ENCODE measurements around the gene PPFIA2.

PPFIA2 gene

DNA sequence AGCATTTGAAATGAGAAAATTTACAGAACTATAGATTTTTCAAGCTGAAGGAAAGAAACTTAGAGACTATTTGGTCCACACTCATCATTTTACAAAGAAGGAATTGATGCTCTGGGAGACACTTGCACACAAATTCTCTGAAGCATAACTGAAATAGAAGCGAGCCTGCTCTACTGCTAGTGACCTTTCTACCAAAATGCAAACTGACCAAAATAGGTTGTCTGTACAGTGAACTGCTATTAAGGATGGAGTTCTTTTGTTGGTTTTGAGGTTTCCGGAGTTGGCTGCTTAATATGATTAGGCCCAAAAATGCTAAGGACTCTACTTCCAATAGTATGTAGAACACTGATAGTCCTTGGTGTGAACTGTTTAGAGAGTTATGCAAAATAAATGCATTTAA, 194.9 kb downstream of the PPFIA2 start:
- H3K4me3 ChIP-seq (ENCODE audit: low read depth, low read length): no peak overlapping the region
- no peak overlapping the region for H2AFZ ChIP-seq (ENCODE audit: low read length, unreplicated experiment)
- no peaks in the 10 kb centered on the region for H3K36me3 ChIP-seq (ENCODE audit: insufficient read depth, low read length)
- H3K4me1 ChIP-seq (ENCODE audit: control insufficient read depth, insufficient read depth, low read length, unreplicated experiment): no peaks in the 10 kb centered on the region
- H3K27me3 ChIP-seq (ENCODE audit: insufficient read depth, low read length): no peaks in the 10 kb centered on the region
- H3K79me2 ChIP-seq (ENCODE audit: control insufficient read depth, insufficient read depth, low read length, unreplicated experiment): no peaks in the 10 kb centered on the region
- no peak overlapping the region for H3K27ac ChIP-seq (ENCODE audit: low read depth, low read length)

DNA sequence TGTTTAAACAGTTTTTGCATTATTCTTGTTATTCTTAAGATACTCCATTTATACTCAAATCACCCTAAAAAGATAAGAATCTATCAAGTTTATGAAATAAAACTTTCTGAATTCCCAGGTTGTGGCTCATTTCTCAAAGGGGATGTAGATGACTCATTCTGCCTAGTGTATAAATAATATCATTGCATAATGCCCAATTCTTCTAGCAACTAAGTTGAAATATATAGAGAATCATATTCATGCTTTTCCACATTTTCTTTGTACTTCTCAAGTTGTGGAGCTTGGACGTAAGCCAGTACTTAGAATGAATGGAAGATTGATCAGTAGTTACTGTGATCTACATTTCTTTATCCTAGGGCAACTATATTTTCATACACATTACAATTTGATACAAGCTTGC, 201.1 kb downstream of the PPFIA2 start:
- H2AFZ ChIP-seq (ENCODE audit: low read length, unreplicated experiment): no peak overlapping the region
- H3K4me1 ChIP-seq (ENCODE audit: control insufficient read depth, insufficient read depth, low read length, unreplicated experiment): peaks cover 12% of the 10 kb centered on the region
- no peak overlapping the region for H3K27ac ChIP-seq (ENCODE audit: low read depth, low read length)
- no peak overlapping the region for H3K4me3 ChIP-seq (ENCODE audit: low read depth, low read length)
- no peaks in the 10 kb centered on the region for H3K36me3 ChIP-seq (ENCODE audit: insufficient read depth, low read length)
- no peaks in the 10 kb centered on the region for H3K79me2 ChIP-seq (ENCODE audit: control insufficient read depth, insufficient read depth, low read length, unreplicated experiment)
- H3K27me3 ChIP-seq (ENCODE audit: insufficient read depth, low read length): no peaks in the 10 kb centered on the region

DNA sequence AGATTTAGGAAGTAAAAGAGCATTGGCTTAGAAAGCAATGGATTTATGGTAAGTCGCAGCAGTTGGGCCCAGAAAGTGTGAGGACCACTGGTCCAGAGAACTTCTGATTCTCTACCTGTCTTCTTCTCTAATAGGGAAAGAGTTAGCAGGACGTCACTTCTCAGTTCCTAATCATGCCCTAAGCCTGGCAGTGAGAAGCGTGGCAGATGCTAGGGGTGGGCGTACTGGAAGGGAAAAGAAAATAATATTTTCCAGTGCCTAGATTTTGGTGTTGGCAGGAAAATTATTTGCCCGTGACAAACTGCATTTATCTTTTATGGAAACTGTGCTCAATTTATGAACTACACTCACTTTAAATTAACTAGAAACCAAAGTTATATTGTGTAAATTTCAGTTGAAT, 212.3 kb downstream of the PPFIA2 start:
- Histone ChIP-seq H3K79me2 (ENCODE audit: control insufficient read depth, insufficient read depth, low read length, unreplicated experiment) (no peaks in the 10 kb centered on the region), H2AFZ (ENCODE audit: low read length, unreplicated experiment) (no peak overlapping the region), H3K27ac (ENCODE audit: low read depth, low read length) (no peak overlapping the region), H3K4me3 (ENCODE audit: low read depth, low read length) (no peak overlapping the region), H3K36me3 (ENCODE audit: insufficient read depth, low read length) (no peaks in the 10 kb centered on the region), H3K27me3 (ENCODE audit: insufficient read depth, low read length) (no peaks in the 10 kb centered on the region), H3K4me1 (ENCODE audit: control insufficient read depth, insufficient read depth, low read length, unreplicated experiment) (no peaks in the 10 kb centered on the region)

DNA sequence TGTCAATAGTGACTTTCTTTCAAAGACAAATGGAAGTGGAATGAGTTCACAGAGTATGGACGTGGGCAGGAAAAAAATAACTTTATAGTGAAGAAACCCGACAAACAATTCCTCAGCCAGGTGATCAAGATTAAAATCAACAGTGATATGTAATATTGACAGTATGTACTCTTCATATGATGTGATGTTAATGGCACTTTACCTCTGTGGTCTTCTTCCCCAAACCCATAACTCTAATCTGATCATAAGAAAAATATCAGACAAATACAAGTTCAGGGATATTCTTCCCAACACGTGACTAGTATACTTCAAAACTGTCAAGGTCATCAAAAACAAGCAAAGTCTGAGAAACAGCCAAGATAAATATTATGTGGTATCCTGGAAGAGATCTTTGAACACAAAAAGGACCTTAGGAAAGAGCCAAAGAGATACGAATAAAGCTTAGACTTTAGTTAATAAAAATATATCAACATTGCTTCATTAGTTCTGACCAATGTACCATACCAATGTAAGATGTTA, 215.5 kb downstream of the PPFIA2 start:
- H3K79me2 ChIP-seq (ENCODE audit: control insufficient read depth, insufficient read depth, low read length, unreplicated experiment): no peaks in the 10 kb centered on the region
- no peaks in the 10 kb centered on the region for H3K27me3 ChIP-seq (ENCODE audit: insufficient read depth, low read length)
- H2AFZ ChIP-seq (ENCODE audit: low read length, unreplicated experiment): no peak overlapping the region
- H3K4me3 ChIP-seq (ENCODE audit: low read depth, low read length): no peak overlapping the region
- H3K4me1 ChIP-seq (ENCODE audit: control insufficient read depth, insufficient read depth, low read length, unreplicated experiment): no peaks in the 10 kb centered on the region
- no peaks in the 10 kb centered on the region for H3K36me3 ChIP-seq (ENCODE audit: insufficient read depth, low read length)
- no peak overlapping the region for H3K27ac ChIP-seq (ENCODE audit: low read depth, low read length)

DNA sequence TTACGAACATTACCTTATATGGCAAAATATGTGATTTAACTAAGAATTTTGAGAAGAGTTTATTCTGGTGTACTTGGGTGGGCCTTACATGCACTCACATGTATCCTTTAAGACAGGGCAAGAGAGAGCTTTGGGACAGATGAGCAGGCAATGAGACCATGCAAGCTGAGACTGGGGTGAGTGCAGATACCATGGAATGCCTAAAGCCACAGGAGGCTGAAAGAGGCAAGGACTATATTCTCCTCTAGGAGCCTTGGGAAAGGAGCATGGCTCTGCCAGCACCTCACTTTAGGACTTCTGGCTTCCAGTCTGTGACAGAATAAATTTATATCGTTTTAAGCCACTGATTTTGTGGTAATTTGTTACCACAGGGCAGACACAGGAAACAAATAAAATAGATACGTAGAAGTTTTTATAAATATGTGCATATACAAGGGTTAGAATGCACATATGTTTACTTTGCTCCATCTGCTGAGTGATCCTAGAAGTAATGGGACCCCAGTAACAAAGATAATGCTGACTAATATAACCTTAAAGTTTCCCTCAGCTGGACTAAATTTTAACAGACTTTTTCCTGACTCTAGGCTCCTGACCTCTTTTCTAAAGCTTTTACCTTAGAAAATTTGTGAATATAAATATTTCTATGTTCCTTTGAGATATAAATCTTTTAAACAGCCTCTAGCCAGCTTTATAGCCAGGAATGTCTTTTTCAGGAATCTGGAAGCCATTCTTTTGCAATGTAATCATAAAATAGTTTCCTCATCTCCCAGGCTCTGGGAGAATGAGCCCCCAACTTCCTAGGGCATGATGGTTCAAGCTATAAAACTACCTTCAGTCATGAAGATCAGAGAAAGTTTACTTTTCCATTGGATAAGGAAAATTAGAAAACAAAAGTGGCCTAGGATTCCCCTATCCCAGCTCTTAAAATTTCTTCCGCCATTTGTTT, 216.8 kb downstream of the PPFIA2 start:
- Histone ChIP-seq H3K4me3 (ENCODE audit: low read depth, low read length) (no peak overlapping the region), H3K27me3 (ENCODE audit: insufficient read depth, low read length) (no peaks in the 10 kb centered on the region), H3K79me2 (ENCODE audit: control insufficient read depth, insufficient read depth, low read length, unreplicated experiment) (no peaks in the 10 kb centered on the region), H3K36me3 (ENCODE audit: insufficient read depth, low read length) (no peaks in the 10 kb centered on the region), H2AFZ (ENCODE audit: low read length, unreplicated experiment) (no peak overlapping the region), H3K27ac (ENCODE audit: low read depth, low read length) (no peak overlapping the region), H3K4me1 (ENCODE audit: control insufficient read depth, insufficient read depth, low read length, unreplicated experiment) (no peaks in the 10 kb centered on the region)

DNA sequence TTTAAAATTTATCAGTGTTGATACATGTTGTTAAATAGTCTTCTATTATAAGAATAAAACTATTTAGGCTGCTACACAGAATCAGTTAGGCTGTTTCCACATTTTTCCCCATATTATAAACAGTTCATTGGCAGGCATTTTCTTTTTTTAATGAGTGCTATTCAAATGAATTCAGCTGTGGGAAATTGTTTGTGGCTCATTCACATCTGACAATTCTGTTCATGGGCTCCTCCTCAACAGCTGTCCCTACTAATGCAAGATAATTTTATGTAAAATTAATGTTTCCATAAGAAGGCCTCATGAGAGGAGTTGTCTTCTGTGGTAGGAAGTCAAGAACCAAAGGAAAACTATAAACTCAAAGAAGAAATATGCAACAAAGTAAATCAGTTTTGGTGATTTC, 218.0 kb downstream of the PPFIA2 start:
- no peaks in the 10 kb centered on the region for H3K27me3 ChIP-seq (ENCODE audit: insufficient read depth, low read length)
- no peaks in the 10 kb centered on the region for H3K4me1 ChIP-seq (ENCODE audit: control insufficient read depth, insufficient read depth, low read length, unreplicated experiment)
- no peak overlapping the region for H3K27ac ChIP-seq (ENCODE audit: low read depth, low read length)
- no peaks in the 10 kb centered on the region for H3K36me3 ChIP-seq (ENCODE audit: insufficient read depth, low read length)
- H2AFZ ChIP-seq (ENCODE audit: low read length, unreplicated experiment): no peak overlapping the region
- H3K4me3 ChIP-seq (ENCODE audit: low read depth, low read length): no peak overlapping the region
- no peaks in the 10 kb centered on the region for H3K79me2 ChIP-seq (ENCODE audit: control insufficient read depth, insufficient read depth, low read length, unreplicated experiment)

DNA sequence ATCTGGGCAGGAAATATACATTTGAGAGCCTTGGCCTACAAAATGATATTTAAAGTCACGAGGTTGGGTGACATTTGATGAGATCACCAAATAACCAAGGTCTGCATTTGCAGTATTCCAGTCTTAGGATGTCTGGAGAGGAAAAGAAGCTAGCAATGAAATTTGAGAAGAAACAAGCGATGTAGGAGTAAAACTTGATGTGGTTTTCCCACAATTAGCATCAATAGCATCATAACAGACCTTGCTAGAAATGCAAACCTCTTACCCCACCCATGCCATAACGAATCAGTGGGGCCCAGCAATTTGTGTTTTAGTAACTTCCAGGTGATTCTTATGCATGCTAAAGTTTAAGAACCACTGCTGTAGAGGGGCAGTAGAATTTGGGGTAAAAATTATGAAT, 219.9 kb downstream of the PPFIA2 start:
- Histone ChIP-seq H3K27ac (ENCODE audit: low read depth, low read length) (no peak overlapping the region), H3K4me3 (ENCODE audit: low read depth, low read length) (no peak overlapping the region), H3K4me1 (ENCODE audit: control insufficient read depth, insufficient read depth, low read length, unreplicated experiment) (no peaks in the 10 kb centered on the region), H3K36me3 (ENCODE audit: insufficient read depth, low read length) (no peaks in the 10 kb centered on the region), H3K27me3 (ENCODE audit: insufficient read depth, low read length) (no peaks in the 10 kb centered on the region), H2AFZ (ENCODE audit: low read length, unreplicated experiment) (no peak overlapping the region), H3K79me2 (ENCODE audit: control insufficient read depth, insufficient read depth, low read length, unreplicated experiment) (no peaks in the 10 kb centered on the region)

DNA sequence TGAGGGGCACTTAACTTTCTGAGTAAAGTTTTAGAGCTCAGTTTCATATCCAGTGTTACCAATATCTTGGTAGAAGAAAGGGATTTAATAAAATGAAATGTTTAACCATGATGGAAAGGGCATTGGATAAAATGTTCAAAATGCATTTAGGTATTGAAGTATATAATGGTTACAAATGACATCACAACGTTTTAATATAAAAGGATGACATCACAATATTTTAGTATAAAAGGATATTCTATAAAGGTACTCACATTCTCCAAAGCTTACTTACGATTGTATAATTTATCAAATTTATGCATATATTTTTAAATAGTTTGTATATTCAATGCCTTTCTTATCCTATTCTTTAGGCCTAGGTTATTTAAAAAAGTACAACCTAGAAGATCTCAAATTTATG, 226.1 kb downstream of the PPFIA2 start:
- Histone ChIP-seq H3K79me2 (ENCODE audit: control insufficient read depth, insufficient read depth, low read length, unreplicated experiment) (no peaks in the 10 kb centered on the region), H3K4me1 (ENCODE audit: control insufficient read depth, insufficient read depth, low read length, unreplicated experiment) (no peaks in the 10 kb centered on the region), H2AFZ (ENCODE audit: low read length, unreplicated experiment) (no peak overlapping the region), H3K27ac (ENCODE audit: low read depth, low read length) (no peak overlapping the region), H3K27me3 (ENCODE audit: insufficient read depth, low read length) (no peaks in the 10 kb centered on the region), H3K4me3 (ENCODE audit: low read depth, low read length) (no peak overlapping the region), H3K36me3 (ENCODE audit: insufficient read depth, low read length) (no peaks in the 10 kb centered on the region)

DNA sequence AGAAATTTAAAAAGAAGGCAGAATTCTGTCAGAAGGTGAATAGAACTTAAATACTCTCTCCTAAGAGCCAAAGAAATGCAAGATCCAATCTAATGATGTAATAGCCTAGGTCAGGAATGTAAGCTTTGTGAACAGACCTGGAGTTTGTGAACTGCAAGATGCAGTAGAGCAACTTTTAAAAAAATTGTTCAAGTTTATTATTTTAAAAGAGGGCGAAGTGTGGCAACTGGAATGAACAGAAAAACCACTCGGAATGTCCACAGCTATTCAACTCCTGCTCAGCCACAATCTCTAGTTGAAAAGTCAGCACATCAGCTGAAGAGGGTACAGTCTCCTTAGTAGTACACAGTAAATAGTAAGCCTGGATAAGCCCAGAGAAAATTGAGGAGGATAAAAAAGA, 228.8 kb downstream of the PPFIA2 start:
- H3K4me1 ChIP-seq (ENCODE audit: control insufficient read depth, insufficient read depth, low read length, unreplicated experiment): no peaks in the 10 kb centered on the region
- H3K36me3 ChIP-seq (ENCODE audit: insufficient read depth, low read length): no peaks in the 10 kb centered on the region
- no peaks in the 10 kb centered on the region for H3K79me2 ChIP-seq (ENCODE audit: control insufficient read depth, insufficient read depth, low read length, unreplicated experiment)
- H3K27me3 ChIP-seq (ENCODE audit: insufficient read depth, low read length): no peaks in the 10 kb centered on the region
- no peak overlapping the region for H3K4me3 ChIP-seq (ENCODE audit: low read depth, low read length)
- no peak overlapping the region for H2AFZ ChIP-seq (ENCODE audit: low read length, unreplicated experiment)
- no peak overlapping the region for H3K27ac ChIP-seq (ENCODE audit: low read depth, low read length)

DNA sequence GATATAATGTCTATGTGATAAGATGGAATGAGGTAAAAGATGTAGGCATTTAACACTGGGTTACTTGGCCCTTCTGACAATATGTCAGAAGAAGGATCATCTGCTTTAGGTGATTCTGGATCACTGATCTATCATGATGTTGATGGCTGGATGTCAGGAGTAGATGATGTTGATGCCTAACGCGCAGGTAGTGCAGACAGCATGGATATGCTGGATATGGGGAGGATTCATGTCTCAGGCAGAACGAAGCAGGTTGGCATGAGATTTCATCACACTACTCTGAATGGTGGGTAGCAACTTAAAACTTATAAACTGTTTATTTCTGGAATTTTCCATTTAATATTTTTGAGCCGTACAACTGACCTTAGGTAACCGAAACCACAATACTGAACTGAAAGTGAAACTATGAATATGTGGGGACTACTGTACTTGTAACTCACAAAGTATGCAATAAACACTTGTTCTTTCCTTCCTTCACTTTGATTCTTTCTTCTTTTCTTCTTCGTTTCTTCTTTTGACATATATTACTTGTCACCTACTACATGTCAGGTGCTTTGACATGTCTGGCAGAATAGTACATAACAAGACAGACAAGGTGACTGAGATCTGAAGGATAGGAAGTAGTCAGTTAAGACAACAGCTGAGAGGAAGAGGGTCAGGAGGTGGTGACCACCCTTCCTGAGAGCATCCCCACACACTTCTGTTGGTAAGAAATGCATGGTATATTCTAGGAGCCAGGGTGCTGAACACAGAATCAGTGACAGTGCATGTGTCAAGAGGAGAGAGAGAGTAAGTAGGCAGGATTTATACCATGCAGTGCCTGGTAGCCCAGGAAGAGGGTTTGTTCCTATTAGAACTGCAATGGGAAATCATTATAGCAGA, 238.8 kb downstream of the PPFIA2 start:
- Histone ChIP-seq H3K36me3 (ENCODE audit: insufficient read depth, low read length) (no peaks in the 10 kb centered on the region), H3K4me1 (ENCODE audit: control insufficient read depth, insufficient read depth, low read length, unreplicated experiment) (peaks cover 4% of the 10 kb centered on the region), H2AFZ (ENCODE audit: low read length, unreplicated experiment) (peak overlapping the region; percentile 88), H3K27ac (ENCODE audit: low read depth, low read length) (no peak overlapping the region), H3K79me2 (ENCODE audit: control insufficient read depth, insufficient read depth, low read length, unreplicated experiment) (no peaks in the 10 kb centered on the region), H3K27me3 (ENCODE audit: insufficient read depth, low read length) (no peaks in the 10 kb centered on the region), H3K4me3 (ENCODE audit: low read depth, low read length) (peak overlapping the region; percentile 61)

Data from ACC112 (cell line).